Activated CD4-positive, alpha-beta memory T cell treated with anti-CD3 and anti-CD28 coated beads for 36 hours (primary cell): ENCODE data around the gene ANP32E. TPM values are rescaled to one million over a fixed set of nuclear protein-coding genes. Genes with fewer than 3 reads are reported as not detected.
"Not testable (repeated sequence)": the region's sequence is repeated elsewhere in the genome, so short reads cannot be mapped to it uniquely, and the experiment has no call there.

Source experiments
- CTCF ChIA-PET: fragments of 350-600 bp; sonication (Branson Sonifier 250); formaldehyde crosslinking; loops from one replicate; lab custom pipeline; 2021; ENCODE audit warnings: antibody characterized with exemption, inconsistent platforms; lab: Charles Lee
- POLR2A ChIA-PET: fragments of 350-600 bp; sonication (Branson Sonifier 250); formaldehyde crosslinking; loops from one replicate; lab custom pipeline; 2021; ENCODE audit warnings: antibody characterized with exemption; lab: Charles Lee
- DNase-seq: peaks from one replicate; pipeline ENCODE4 v3.0.0-alpha.2; 2020
- H3K27ac Mint-ChIP-seq: one replicate; pipeline ENCODE4 v1.8.0; 2021; ENCODE audit warnings: mixed read lengths
- H3K27me3 Mint-ChIP-seq: one replicate; pipeline ENCODE4 v1.8.0; 2021; ENCODE audit warnings: mixed read lengths
- H3K36me3 Mint-ChIP-seq: one replicate; pipeline ENCODE4 v1.8.0; 2021; ENCODE audit warnings: mixed read lengths
- H3K4me1 Mint-ChIP-seq: one replicate; pipeline ENCODE4 v1.8.0; 2021; ENCODE audit warnings: low read depth, mixed read lengths
- H3K4me3 Mint-ChIP-seq: one replicate; pipeline ENCODE4 v1.8.0; 2021; ENCODE audit warnings: mild to moderate bottlenecking, mixed read lengths
- H3K9me3 Mint-ChIP-seq: one replicate; pipeline ENCODE4 v1.8.0; 2021; ENCODE audit warnings: mixed read lengths
- intact Hi-C: fragments of 100-400 bp; cut with micrococcal nuclease; formaldehyde crosslinking; loops from one replicate; pipeline ENCODE4 v1.15.1; 2023
- total RNA-seq, 2 experiments: library from RNA; stranded (reverse); gene quantifications; one replicate each; pipeline ENCODE4 v1.2.3, GENCODE V29; 2021

The ANP32E gene
- total RNA-seq, 2 experiments from 2014 or later, result 224 to 228 TPM

DNA sequence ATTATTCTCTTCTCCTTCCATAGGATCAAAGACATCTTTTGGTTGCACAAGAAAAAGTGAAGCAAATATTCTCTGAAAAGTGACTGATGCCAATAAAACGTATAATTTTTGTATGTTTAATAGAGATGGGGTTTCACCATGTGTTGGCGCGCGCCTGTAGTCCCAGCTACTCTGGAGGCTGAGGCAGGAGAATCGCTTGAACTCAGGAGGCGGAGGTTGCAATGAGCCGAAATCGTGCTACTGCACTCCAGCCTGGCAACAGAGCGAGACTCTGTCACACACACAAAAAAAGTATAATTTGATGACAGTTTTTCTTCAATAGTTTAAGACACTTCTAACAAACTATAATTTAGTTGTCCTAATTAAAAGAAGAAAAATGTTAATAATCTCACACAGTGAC, 23.8 kb downstream of the ANP32E start:
- H3K36me3 Mint-ChIP-seq, result no peaks in the 10 kb centered on the region
- no peak overlapping the region for H3K27ac Mint-ChIP-seq
- no peak overlapping the region for H3K4me3 Mint-ChIP-seq
- ChIA-PET CTCF (interaction anchor here (1.6 kb wide), 1 partner anchor 24 kb away, joined by 3 read pairs; no protein-coding TSS in a partner anchor), POLR2A (no interaction called here)
- H3K9me3 Mint-ChIP-seq, result no peaks in the 10 kb centered on the region
- no peak for DNase-seq
- intact Hi-C loops, result no loop called here
- H3K4me1 Mint-ChIP-seq, result peaks cover 14% of the 10 kb centered on the region
- no peaks in the 10 kb centered on the region for H3K27me3 Mint-ChIP-seq

DNA sequence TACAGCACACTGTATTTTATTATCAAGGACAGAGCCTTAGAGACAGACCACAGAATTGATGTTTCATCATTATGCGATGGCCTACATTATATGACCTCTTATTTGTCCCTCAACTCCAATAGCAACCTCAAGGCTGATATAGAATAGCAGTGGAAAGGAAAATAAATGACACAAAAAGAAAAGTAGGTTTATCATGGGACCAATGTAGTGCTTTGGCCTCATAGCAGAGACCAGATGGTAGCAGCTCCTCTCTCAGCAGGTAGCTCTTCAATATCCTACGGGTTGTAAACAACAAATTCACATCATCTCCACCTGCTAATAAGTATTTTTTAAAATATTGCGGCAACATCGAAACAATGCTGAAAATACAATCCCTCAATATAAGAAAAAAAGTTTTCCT, 25.2 kb downstream of the ANP32E start:
- CTCF ChIA-PET, result interaction anchor here (0.9 kb wide), 1 partner anchor 24 kb away, joined by 3 read pairs; no protein-coding TSS in a partner anchor
- intact Hi-C loops, result no loop called here
- Mint-ChIP-seq H3K4me3 (no peak overlapping the region), H3K4me1 (peaks cover 14% of the 10 kb centered on the region), H3K9me3 (no peaks in the 10 kb centered on the region), H3K27ac (no peak overlapping the region), H3K27me3 (no peaks in the 10 kb centered on the region), H3K36me3 (no peaks in the 10 kb centered on the region)
- DNase-seq, result no peak
- POLR2A ChIA-PET, result no interaction called here

DNA sequence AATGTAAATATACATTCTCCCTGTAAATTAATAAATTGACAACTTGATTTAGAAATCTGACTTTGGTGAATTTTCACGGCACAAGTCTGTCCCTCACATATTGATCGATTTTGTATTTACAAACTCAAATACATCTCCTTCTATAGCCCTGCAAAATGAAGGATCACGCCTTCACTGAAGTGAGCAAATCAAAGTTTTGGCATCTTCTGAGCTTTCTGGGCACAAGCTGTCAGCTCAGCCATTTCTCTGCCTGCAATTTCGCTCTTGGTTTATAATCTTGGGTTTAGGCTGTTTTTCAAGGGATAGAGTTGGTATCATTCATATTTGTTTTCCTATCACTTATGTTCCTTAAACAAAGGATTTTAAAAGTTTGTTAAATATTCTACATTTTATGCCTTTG, 25.8 kb downstream of the ANP32E start:
- intact Hi-C loops, result no loop called here
- Mint-ChIP-seq H3K36me3 (no peaks in the 10 kb centered on the region), H3K9me3 (no peaks in the 10 kb centered on the region), H3K4me3 (no peak overlapping the region), H3K27ac (no peak overlapping the region), H3K27me3 (no peaks in the 10 kb centered on the region), H3K4me1 (peaks cover 14% of the 10 kb centered on the region)
- POLR2A ChIA-PET, result no interaction called here
- CTCF ChIA-PET, result interaction anchor here (0.9 kb wide), 1 partner anchor 23 kb away, joined by 3 read pairs; no protein-coding TSS in a partner anchor
- DNase-seq, result no peak

DNA sequence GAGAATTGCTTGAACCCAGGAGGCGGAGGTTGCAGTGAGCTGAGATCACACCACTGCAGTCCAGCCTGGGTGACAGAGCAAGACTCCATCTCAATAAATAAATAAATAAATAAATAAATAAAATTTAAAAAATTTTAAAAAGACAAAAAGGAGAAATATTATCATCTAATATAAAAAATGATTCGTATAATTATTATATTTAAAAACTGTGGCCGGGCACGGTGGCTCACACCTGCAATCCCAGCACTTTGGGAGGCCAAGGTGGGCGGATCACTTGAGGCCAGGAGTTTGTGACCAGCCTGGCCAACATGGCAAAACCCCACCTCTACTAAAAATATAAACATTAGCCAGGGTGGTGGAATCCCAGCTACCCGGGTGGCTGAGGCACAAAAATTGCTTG, 27.5 kb downstream of the ANP32E start:
- DNase-seq, H3K4me1 Mint-ChIP-seq, H3K27me3 Mint-ChIP-seq, POLR2A ChIA-PET, intact Hi-C loops, H3K4me3 Mint-ChIP-seq, H3K9me3 Mint-ChIP-seq, H3K27ac Mint-ChIP-seq, H3K36me3 Mint-ChIP-seq: not testable (repeated sequence)
- CTCF ChIA-PET, result interaction anchor here (0.6 kb wide), 1 partner anchor 787 kb away, joined by 3 read pairs; no protein-coding TSS in a partner anchor

DNA sequence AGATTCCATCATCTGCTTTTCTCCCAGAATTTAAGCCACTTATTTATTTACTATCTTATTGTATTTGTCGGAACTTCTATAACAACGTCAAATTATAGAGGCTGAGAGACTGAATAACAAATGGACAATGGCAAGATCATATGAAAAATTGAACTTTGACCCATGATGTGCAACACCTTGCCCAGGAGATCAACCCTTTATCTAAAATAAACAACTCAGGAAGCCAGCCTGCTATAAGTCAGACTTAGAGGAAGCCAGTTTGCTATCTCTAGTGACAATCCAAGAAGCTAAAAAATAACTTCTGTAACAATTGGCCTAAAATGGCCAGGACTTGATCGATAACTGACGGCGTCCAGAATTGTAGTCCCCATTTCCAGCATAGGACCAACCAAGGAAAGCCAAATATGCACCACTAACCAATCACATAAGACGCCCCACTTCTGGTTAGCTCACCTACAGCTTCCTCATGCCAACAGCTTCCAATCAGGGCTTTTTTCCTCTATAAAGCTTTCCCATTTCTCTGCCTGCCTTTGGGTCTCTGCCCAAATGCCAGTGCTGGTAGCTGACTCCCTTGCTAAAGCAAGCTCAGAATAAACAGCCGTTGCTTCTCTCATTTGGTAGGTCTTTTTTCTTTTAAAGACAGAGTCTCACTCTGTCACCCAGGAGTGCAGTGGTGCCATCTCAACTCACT, 28.5 kb downstream of the ANP32E start:
- H3K27me3 Mint-ChIP-seq, result no peaks in the 10 kb centered on the region
- ChIA-PET POLR2A (no interaction called here), CTCF (interaction anchor here (0.6 kb wide), 1 partner anchor 15 kb away, joined by 3 read pairs; no protein-coding TSS in a partner anchor)
- H3K4me3 Mint-ChIP-seq, result no peak overlapping the region
- no peak for DNase-seq
- intact Hi-C loops, result no loop called here
- H3K36me3 Mint-ChIP-seq, result no peaks in the 10 kb centered on the region
- no peaks in the 10 kb centered on the region for H3K9me3 Mint-ChIP-seq
- no peaks in the 10 kb centered on the region for H3K4me1 Mint-ChIP-seq
- H3K27ac Mint-ChIP-seq, result no peak overlapping the region

DNA sequence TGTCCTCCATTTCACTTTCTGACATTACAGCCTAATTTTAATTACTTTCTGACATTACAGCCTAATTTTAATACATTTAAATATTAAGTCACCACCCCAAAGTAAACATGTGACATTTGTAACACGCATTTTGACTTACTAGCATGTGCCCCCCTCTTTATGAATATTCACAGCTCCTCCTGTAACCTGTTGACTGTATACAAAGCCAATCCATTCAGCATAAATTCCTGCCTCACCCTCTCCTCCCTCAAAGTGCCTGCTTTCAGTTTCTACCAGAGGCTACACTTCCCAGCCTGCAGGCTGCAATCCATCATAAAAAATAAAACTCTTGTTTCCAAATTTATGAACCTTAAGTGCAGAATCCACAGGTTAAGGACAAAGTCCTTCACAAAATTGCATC, 39.5 kb downstream of the ANP32E start:
- H3K27me3 Mint-ChIP-seq, result no peaks in the 10 kb centered on the region
- DNase-seq, result no peak
- intact Hi-C loops, result no loop called here
- H3K9me3 Mint-ChIP-seq, result no peaks in the 10 kb centered on the region
- H3K4me1 Mint-ChIP-seq, result no peaks in the 10 kb centered on the region
- ChIA-PET CTCF (interaction anchor here (1.4 kb wide), 1 partner anchor 9 kb away, joined by 4 read pairs; no protein-coding TSS in a partner anchor), POLR2A (no interaction called here)
- no peaks in the 10 kb centered on the region for H3K36me3 Mint-ChIP-seq
- H3K4me3 Mint-ChIP-seq, result no peak overlapping the region
- H3K27ac Mint-ChIP-seq, result no peak overlapping the region

DNA sequence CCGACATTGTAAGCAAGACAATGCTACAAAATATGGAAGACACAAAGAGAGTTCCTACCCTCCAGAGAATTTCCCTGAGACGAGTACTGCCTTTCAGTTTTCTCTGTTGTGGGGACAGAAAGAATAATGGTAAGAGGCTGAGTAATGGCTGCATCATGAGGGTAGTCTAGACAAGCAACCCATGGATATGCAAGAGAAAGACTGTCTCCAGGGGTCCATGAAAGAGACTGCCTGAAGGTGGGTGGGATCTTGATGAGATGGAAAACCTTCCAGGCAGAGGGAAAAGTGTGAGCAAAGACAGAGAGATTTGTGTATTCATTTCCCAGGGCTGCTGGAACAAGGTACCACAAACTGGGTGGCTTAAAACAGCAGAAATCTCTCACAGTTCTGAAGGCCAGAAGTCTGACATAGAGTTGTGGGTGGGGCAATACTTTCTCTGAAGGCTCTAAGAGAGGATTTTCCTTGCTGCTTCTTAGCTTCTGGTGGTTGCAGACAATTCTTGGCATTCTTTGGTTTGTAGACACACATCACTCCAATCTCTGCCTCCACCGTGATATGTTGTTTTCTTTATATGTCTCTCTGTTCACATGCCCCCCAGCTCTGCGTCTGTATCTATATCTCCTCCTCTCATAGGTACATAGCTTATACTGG, 41.4 kb downstream of the ANP32E start:
- Mint-ChIP-seq H3K4me1 (no peaks in the 10 kb centered on the region), H3K9me3 (no peaks in the 10 kb centered on the region), H3K36me3 (no peaks in the 10 kb centered on the region), H3K4me3 (no peak overlapping the region), H3K27me3 (no peaks in the 10 kb centered on the region), H3K27ac (no peak overlapping the region)
- ChIA-PET POLR2A (no interaction called here), CTCF (no interaction called here)
- intact Hi-C loops, result no loop called here
- DNase-seq, result no peak

DNA sequence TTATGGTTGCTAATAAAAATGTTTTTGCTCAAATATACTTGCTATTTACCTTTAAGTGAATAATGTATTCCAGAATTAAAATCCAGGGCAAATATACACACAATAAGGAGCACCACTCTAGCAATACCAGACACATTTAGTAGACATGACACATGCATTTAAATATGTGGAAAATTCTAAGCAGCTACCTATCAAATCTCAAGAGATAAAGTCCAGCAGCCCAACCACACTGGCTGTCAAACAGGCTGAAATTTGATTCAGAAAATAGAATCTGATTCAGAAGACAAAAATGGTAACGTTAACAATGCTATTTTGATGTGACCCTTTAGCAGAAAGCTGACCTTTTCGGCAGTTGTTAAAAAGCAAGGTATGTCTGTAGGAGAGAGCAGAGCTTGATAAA, 43.9 kb downstream of the ANP32E start:
- H3K27me3 Mint-ChIP-seq, result no peaks in the 10 kb centered on the region
- POLR2A ChIA-PET, result no interaction called here
- H3K27ac Mint-ChIP-seq, result no peak overlapping the region
- H3K4me1 Mint-ChIP-seq, result peaks cover 9% of the 10 kb centered on the region
- DNase-seq, result no peak
- no peaks in the 10 kb centered on the region for H3K9me3 Mint-ChIP-seq
- no peaks in the 10 kb centered on the region for H3K36me3 Mint-ChIP-seq
- intact Hi-C loops, result no loop called here
- no peak overlapping the region for H3K4me3 Mint-ChIP-seq
- CTCF ChIA-PET, result no interaction called here

DNA sequence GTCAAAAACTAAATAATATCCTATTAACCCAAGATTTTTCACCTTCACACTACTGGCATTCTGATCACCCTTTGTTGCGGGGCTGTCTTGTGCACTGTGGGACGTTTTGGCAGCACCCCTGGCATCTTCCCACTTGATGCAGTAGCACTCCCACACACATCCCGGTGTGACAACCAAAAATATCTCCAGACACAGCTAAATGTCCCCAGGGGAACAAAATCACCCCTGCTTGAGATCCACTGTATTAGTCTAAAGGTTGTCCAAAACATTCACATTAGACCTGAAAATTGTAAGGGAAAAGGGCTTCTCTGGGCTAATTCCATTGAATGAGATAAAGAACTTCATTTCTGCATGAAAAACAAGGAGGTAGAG, 48.4 kb downstream of the ANP32E start:
- intact Hi-C loops, result loop anchor here (1.0 to 2.0 kb wide), 2 partner anchors 114 to 225 kb away; no protein-coding TSS in a partner anchor
- Mint-ChIP-seq H3K9me3 (no peaks in the 10 kb centered on the region), H3K27me3 (no peaks in the 10 kb centered on the region), H3K36me3 (no peaks in the 10 kb centered on the region), H3K4me3 (no peak overlapping the region), H3K27ac (peak overlapping the region; percentile 44), H3K4me1 (peaks cover 14% of the 10 kb centered on the region)
- CTCF ChIA-PET, result interaction anchor here (0.6 to 2.9 kb wide), 36 partner anchors 8 to 304 kb away, joined by 3 to 73 read pairs (median 4); partner anchors contain the start of genes OTUD7B, PLEKHO1 and VPS45
- DNase-seq, result no peak
- POLR2A ChIA-PET, result interaction anchor here (1.3 to 2.4 kb wide), 4 partner anchors 25 to 300 kb away, joined by 4 to 16 read pairs (median 4); partner anchors contain the start of gene PLEKHO1

DNA sequence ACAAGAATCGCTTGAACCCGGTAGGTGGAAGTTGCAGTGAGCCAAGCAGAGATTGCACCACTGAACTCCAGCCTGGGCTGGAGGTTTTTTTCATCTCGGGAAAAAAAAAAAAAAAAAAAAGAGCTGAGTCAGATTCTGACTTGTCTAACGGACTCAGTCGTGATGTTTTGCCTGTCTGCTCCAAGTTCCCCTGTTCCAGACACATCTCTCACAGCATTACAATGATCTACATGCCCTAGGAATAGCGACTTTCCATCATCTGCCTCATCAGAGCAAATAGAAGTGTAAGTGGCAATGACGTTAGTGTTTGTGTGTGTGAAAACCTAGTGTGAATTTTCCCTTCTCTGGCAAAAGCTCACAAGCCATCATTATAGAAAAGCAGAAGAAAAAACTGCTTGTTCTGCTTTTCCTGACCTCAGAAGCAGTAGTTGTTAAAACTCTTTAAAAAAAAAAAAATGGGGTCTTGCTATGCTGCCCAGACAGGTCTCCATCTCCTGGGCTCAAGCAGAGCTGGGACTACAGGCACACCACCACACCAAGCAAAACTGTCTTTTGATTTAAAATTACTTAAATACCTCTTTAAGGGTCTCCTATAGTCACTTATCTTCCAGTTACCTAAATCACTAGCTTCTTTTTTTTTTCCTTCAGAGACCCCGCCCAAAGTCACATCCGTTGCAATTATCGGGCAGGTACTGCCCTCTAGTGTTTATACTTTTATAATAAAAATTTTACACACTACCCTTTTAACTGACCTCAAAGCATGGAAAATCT, 48.9 kb downstream of the ANP32E start:
- Mint-ChIP-seq H3K36me3 (no peaks in the 10 kb centered on the region), H3K27me3 (no peaks in the 10 kb centered on the region), H3K9me3 (no peaks in the 10 kb centered on the region), H3K4me3 (peak overlapping the region; percentile 44), H3K4me1 (peaks cover 14% of the 10 kb centered on the region), H3K27ac (peak overlapping the region; percentile 56)
- ChIA-PET CTCF (interaction anchor here (0.6 to 2.9 kb wide), 40 partner anchors 9 to 306 kb away, joined by 3 to 73 read pairs (median 4); partner anchors contain the start of genes OTUD7B, PLEKHO1 and VPS45), POLR2A (interaction anchor here (0.6 to 2.4 kb wide), 5 partner anchors 24 to 299 kb away, joined by 3 to 16 read pairs (median 4); partner anchors contain the start of gene PLEKHO1)
- intact Hi-C loops, result loop anchor here (1.0 to 2.0 kb wide), 2 partner anchors 114 to 224 kb away; no protein-coding TSS in a partner anchor
- peak; percentile 19 for DNase-seq

DNA sequence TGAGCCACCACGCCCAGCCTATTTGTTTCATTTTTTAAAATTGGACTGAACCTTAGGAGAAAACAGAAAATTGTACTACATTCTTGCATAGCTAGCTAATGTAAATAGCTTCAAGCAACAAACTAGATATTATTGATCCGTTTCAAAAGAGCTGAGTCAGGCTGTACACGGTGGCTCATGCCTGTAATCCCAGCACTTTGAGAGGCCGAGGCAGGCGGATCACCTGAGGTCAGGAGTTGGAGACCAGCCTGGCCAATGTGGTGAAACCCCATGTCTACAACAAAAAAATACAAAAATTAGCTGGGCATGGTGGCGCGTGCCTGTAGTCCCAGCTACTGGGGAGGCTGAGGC, 49.5 kb downstream of the ANP32E start:
- intact Hi-C loops, result loop anchor here (2.0 kb wide), 1 partner anchor 224 kb away; no protein-coding TSS in a partner anchor
- not testable (repeated sequence) for DNase-seq, H3K9me3 Mint-ChIP-seq, H3K36me3 Mint-ChIP-seq, H3K27me3 Mint-ChIP-seq, H3K4me3 Mint-ChIP-seq
- ChIA-PET POLR2A (interaction anchor here (1.6 to 2.4 kb wide), 2 partner anchors 24 to 298 kb away, joined by 4 to 16 read pairs; a partner anchor contains a TSS), CTCF (interaction anchor here (0.8 to 2.9 kb wide), 16 partner anchors 8 to 302 kb away, joined by 3 to 73 read pairs (median 14); partner anchors contain the start of genes OTUD7B and VPS45)
- Mint-ChIP-seq H3K4me1 (peaks cover 14% of the 10 kb centered on the region), H3K27ac (peak overlapping the region; percentile 56)
